Lower leg skin (tissue), 4 donors: ENCODE results near the gene DGLUCY. TPM values are rescaled to one million over a fixed set of nuclear protein-coding genes. Genes with fewer than 3 reads are reported as not detected.

Experiments used
- DNase-seq, 2 donors: peaks; one replicate each; pipeline ENCODE4 v3.0.0-alpha.2; 2019; ENCODE audit warnings: low spot score in 2 of 2
- H3K4me3 ChIP-seq: fragments of 200-600 bp; sonication (generic); 2 replicates; pipeline ENCODE4 v1.5.1; 2017; ENCODE audit warnings: mild to moderate bottlenecking, low read depth; ENCODE audit not compliant: poor library complexity, severe bottlenecking
- POLR2A ChIP-seq, 2 donors: fragments of 450-650 bp; IDR thresholded peaks; one replicate each; pipeline ENCODE4 v1.6.1; 2016 to 2017; ENCODE audit warnings: antibody characterized with exemption in 2 of 2, mild to moderate bottlenecking in 1 of 2, moderate library complexity in 1 of 2
- WGBS, 2 donors: methylation state at CpG; one replicate each; pipeline ENCODE4 v1.1.5; 2018; 5-methylcytosine and 5-hydroxymethylcytosine counted together
- intact Hi-C: fragments of 100-400 bp; cut with DNase I; formaldehyde crosslinking; loops from one replicate; pipeline ENCODE4 v1.15.0; 2023; ENCODE audit warnings: low total_unique reads
- total RNA-seq, 4 donors: library from RNA; depleted of rRNA; stranded (reverse); fragments of >200 nt; gene quantifications; one replicate each; pipeline ENCODE4 v1.1.0, GENCODE V29; 2016
- TF ChIP-seq, protein P1 (sequence below), 3 donors: fragments of 450-650 bp; IDR thresholded peaks; one replicate each; pipeline ENCODE4 v1.5.1; 2016; ENCODE audit warnings: antibody characterized with exemption in 3 of 3, mild to moderate bottlenecking in 3 of 3, moderate library complexity in 2 of 3

DGLUCY gene
- total RNA-seq, 4 donors from 2014 or later: 27.8 to 65.0 (median 61.3) TPM

DNA sequence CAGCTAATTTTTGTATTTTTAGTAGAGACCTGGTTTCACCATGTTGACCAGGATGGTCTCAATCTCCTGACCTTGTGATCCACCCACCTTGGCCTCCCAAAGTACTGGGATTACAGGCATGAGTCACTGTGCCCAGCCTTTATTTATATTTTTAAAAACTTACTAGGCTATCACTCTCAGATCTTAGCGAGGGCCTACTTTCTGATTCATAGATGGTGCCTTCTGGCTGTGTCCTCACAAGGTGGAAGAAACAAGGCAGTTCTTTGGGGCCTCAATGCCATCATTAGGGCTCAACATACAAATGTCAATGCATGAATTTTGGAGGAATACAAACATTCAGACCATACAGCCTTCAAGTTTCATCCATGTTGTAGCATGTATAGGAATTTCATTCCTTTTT lies 2.4 kb upstream of the DGLUCY start:
- intact Hi-C loops: no loop called here
- no peak overlapping the region for H3K4me3 ChIP-seq
- TF ChIP-seq, protein P1, sequence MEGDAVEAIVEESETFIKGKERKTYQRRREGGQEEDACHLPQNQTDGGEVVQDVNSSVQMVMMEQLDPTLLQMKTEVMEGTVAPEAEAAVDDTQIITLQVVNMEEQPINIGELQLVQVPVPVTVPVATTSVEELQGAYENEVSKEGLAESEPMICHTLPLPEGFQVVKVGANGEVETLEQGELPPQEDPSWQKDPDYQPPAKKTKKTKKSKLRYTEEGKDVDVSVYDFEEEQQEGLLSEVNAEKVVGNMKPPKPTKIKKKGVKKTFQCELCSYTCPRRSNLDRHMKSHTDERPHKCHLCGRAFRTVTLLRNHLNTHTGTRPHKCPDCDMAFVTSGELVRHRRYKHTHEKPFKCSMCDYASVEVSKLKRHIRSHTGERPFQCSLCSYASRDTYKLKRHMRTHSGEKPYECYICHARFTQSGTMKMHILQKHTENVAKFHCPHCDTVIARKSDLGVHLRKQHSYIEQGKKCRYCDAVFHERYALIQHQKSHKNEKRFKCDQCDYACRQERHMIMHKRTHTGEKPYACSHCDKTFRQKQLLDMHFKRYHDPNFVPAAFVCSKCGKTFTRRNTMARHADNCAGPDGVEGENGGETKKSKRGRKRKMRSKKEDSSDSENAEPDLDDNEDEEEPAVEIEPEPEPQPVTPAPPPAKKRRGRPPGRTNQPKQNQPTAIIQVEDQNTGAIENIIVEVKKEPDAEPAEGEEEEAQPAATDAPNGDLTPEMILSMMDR (IDR thresholded peaks at IDR 0.05): no peak
- TF ChIP-seq POLR2A (IDR thresholded peaks at IDR 0.05): no peak
- DNase-seq: no peak
- 68 to 70% methylated on average over 1 of the region's 1 CpG for WGBS, 2 donors

DNA sequence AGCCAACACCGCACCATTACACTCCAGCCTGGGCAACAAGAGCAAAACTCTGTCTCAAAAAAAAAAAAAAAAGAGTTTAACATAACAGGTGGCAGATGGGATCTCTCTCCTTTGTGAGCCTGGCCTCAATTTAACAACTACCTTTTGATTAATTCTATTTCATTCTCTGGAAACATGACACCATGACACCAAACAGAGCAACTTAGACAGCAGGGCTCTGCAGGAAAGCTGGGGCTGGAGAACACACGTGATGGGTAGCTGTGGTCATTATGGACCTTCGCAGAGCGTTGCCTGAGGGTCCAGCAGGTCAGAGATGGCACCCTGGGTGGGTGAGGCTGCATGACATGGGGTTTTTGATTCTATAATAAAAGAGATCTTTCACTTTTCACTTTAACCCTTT lies 1.7 kb upstream of the DGLUCY start:
- no peak for DNase-seq
- WGBS, 2 donors: 90 to 91% methylated on average over 4 of the region's 4 CpGs
- intact Hi-C loops: no loop called here
- H3K4me3 ChIP-seq: no peak overlapping the region
- TF ChIP-seq, protein P1 (IDR thresholded peaks at IDR 0.05): no peak
- TF ChIP-seq POLR2A (IDR thresholded peaks at IDR 0.05): no peak

DNA sequence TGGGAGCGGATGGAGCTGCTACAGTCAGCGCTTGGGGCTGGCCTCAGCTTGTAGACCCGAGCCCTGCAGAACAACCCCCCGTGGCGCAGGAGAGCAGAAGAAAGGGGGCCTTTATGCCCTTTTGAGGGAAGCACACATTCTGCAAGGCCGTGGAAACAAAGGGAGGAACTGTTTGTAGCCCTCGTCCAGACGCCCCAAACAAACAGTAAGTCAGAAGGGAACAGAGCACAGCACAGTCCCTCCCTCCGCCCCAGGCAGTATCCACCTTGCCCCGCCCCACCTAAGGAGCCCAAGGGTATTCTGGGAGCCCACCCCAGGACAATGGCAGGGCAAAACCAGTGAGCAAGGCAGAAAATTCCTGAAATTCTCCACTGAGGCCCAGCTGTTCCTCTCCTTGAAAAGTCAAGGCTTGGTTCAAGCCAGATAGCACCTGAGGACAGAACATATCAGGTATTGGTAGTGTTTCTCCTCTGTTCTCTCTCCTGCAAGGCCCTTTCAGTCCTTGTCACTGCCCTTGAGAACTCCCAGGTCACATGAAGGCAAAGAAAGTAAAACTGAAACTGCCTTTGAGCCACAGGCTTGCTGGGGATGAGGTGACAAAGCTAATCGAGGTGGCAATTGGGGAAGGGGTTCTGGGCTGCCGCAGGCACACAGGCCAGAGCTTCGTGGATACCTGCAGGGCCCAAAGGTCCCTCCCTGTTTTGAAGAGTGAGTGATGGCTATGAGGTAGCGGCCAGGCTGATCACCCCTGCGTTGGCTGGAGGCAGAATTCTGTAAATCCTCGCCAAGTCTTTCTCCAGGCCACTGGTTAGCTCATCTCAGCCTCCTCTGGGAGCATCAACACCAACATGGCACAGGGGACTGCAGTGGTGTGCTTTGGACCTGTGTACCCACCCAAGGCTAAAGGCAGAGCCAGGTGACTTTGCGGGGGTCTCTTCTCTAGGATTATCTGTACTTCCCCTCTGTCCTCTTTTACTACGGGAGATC lies 499 bp downstream of the DGLUCY start:
- peak overlapping the region; percentile 48 for H3K4me3 ChIP-seq
- peak; percentile 79 to 95 for DNase-seq
- no peak for TF ChIP-seq POLR2A (IDR thresholded peaks at IDR 0.05)
- WGBS, 2 donors: 2% methylated on average over 18 of the region's 18 CpGs
- intact Hi-C loops: no loop called here

DNA sequence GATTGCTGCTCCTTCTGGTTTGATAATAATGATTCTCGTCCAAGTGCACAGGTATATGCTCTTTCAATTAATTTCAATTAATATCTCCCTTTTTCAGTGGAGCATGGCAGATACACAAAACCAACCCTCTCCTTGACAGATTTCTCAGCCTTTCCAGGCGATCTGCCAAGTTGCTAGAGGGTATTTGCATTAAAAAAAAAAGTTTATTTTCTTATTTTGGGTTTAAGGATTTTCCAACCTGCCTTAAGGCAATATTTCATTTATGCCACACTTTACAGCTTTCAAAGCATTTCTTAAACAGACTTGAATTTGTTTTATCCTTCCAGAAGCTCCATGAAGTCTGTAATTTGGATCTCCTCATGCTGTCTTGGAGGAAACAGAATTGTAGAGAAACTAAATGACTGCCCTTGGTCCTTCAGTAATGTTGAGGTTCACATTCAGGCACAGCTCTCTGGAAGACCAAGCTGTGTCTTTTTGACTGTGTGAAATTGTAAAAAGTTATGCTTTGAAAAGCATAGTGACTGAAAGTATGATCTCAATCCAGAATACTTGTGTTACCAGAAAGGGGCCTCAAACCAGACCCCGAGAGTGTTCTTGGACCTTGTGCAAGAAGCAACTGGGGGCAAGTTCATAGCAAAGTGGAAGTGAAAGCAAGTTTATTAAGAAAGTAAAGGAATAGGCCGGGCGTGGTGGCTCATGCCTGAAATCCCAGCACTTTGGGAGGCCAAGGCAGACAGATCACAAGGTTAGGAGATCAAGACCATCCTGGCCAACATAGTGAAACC lies 2.3 kb downstream of the DGLUCY start:
- TF ChIP-seq, protein P1 (IDR thresholded peaks at IDR 0.05): no peak
- TF ChIP-seq POLR2A (IDR thresholded peaks at IDR 0.05): no peak
- DNase-seq: no peak
- intact Hi-C loops: no loop called here
- WGBS, 2 donors: 59 to 65% methylated on average over 5 of the region's 5 CpGs
- H3K4me3 ChIP-seq: no peak overlapping the region

DNA sequence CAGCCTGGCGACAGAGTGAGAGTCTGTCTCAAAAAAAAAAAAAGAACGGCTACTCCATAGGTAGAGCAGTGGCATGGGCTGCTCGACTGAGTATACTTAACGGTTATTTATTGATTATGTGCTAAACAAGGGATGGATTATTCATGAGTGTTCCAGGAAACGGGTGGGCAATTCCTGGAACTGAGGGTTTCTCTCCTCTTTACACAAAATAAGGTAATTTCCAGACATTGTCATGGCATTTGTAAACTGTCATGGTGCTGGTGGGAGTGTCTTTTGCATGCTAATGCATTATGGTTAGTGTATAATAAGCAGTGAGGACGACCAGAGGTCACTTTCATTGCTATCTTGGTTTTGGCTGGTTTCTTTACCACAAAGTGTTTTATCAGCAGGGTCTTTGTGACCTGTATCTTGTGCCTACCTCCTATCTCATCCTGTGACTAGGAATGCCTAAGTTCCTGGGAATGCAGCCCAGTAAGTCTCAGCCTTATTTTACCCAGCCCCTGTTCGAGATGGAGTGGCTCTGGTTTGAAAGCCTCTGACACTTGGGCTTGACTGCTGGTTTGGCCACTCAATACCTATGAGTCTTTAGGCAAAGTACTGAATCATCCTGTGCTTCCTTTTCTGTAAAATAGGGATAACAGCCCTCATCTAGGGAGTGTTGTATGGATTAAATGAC lies 3.2 kb downstream of the DGLUCY start:
- H3K4me3 ChIP-seq: no peak overlapping the region
- no peak for DNase-seq
- intact Hi-C loops: no loop called here
- 64 to 74% methylated on average over 7 of the region's 7 CpGs for WGBS, 2 donors
- TF ChIP-seq POLR2A (IDR thresholded peaks at IDR 0.05): no peak
- TF ChIP-seq, protein P1 (IDR thresholded peaks at IDR 0.05): no peak
